Epithelial cell of esophagus (primary cell): ENCODE data around the gene DIP2C.
"Not testable (repeated sequence)": the region's sequence is repeated elsewhere in the genome, so short reads cannot be mapped to it uniquely, and the experiment has no call there.

Experiments
- DNase-seq: peaks from one replicate; pipeline ENCODE4 v3.0.0; 2010; ENCODE audit warnings: low read depth
- H3K4me3 ChIP-seq: 2 replicates; pipeline ENCODE4 v1.5.1; 2011; ENCODE audit warnings: mild to moderate bottlenecking, low read length, control low read depth
- TF ChIP-seq, protein P1 (sequence below): IDR thresholded peaks from 2 replicates; pipeline ENCODE4 v1.5.1; 2011; ENCODE audit warnings: low read depth, mild to moderate bottlenecking, low read length, control low read depth, inconsistent platforms; ENCODE audit not compliant: insufficient read depth; ENCODE audit errors: missing control alignments

DIP2C gene

DNA sequence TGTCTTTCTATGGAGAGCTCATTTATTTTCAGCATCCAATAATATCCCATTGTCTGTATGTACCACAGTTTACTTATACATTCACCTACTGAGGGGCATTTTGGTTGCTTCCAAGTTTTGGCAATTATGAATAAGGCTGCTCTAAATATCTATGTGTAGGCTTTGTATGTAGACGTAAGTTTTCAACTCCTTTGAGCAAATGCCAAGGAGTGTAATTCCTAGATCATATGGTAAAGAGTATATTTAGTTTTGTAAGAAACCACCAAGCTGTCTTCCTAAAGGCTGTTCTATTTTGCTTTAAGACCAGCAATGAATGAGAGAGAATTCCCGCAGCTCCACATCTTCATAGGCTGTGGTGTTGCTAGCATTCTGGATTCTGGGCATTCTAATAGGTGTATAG is 259.8 kb downstream of the DIP2C start:
- DNase-seq = no peak
- TF ChIP-seq, protein P1, sequence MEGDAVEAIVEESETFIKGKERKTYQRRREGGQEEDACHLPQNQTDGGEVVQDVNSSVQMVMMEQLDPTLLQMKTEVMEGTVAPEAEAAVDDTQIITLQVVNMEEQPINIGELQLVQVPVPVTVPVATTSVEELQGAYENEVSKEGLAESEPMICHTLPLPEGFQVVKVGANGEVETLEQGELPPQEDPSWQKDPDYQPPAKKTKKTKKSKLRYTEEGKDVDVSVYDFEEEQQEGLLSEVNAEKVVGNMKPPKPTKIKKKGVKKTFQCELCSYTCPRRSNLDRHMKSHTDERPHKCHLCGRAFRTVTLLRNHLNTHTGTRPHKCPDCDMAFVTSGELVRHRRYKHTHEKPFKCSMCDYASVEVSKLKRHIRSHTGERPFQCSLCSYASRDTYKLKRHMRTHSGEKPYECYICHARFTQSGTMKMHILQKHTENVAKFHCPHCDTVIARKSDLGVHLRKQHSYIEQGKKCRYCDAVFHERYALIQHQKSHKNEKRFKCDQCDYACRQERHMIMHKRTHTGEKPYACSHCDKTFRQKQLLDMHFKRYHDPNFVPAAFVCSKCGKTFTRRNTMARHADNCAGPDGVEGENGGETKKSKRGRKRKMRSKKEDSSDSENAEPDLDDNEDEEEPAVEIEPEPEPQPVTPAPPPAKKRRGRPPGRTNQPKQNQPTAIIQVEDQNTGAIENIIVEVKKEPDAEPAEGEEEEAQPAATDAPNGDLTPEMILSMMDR = no peak

DNA sequence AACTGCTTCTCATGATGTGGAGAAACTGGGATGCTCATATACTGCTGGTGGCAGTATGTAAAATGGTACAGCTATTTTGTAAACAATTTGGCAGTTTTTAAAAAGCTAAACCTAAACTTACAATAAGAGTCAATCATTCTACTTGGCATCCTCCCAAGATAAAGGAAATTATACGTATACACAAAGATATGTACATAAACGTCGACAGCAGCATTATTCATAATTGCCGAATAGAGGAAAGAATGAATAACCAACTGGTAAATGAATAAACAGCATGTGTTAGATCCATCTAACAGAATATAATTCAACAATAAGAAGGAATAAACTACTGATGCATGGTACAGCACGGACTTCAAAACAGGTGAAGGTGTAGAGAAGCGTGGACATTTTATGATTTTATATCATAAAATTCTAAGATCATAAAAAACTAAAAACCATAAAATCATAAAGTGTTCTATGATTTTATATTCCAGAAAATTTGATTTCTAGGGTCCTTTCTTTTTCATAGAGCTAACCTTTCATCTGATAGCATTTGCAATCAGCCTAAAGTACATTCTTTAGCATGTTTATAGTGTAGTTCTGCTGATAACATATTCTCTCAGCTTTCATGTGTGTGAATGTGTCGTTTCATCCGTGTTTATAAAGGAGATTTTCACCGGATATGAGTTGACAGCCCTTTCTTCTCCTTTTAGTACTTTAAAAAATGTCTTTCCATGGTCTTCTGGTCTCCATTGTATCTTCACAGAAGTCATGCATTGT is 261.5 kb downstream of the DIP2C start:
- DNase-seq = peak; percentile 8
- TF ChIP-seq, protein P1 = no peak
- no peak overlapping the region for H3K4me3 ChIP-seq

More for the DNA sequence above, 259.8 kb downstream of the DIP2C start:
- H3K4me3 ChIP-seq = no peak overlapping the region

DNA sequence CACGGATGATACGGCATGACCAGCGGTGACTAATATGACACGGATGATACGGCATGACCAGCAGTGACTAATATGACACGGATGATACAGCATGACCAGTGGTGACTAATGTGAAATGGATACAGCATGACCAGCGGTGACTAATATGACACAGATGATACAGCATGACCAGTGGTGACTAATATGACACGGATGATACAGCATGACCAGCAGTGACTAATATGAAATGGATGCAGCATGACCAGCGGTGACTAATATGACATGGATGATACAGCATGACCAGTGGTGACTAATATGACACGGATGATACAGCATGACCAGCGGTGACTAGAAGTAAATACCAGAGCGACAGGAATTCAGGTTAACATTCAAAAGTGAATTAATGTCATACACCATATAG is 264.1 kb downstream of the DIP2C start:
- H3K4me3 ChIP-seq = not testable (repeated sequence)
- peak; percentile 46 for DNase-seq

DNA sequence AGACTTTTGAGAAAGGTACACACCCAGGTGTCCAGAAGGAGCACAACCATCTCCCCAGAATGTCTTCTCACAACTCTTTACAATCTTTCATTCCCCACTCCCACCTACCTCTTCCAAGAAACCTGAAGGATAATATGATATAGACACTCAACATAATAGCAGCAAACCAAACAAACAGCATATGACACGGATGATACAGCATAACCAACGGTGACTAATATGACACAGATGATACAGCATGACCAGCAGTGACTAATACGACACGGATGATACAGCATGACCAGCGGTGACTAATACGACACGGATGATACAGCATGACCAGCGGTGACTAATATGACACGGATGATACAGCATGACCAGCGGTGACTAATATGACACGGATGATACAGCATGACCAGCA is 264.7 kb downstream of the DIP2C start:
- not testable (repeated sequence) for DNase-seq, H3K4me3 ChIP-seq

DNA sequence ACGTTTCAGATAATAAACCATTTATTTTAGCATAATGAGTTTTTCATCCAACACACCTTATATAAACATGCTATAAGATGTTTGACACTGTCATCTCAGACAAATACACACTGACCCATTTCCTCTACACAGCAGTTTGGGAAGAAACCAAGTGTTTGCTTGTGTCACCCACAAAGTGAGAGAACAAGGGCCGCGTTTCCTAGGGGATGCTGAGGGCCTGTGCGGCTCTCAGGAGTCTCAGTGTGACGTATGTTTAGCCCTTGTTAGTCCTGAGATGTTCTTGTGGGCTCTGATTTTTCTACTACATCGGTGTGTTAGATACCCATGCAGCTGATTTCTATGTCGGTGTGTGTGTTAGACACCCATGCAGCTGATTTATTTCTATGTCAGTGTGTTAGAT is 266.3 kb downstream of the DIP2C start:
- H3K4me3 ChIP-seq = no peak overlapping the region
- TF ChIP-seq, protein P1 = no peak
- DNase-seq = no peak

DNA sequence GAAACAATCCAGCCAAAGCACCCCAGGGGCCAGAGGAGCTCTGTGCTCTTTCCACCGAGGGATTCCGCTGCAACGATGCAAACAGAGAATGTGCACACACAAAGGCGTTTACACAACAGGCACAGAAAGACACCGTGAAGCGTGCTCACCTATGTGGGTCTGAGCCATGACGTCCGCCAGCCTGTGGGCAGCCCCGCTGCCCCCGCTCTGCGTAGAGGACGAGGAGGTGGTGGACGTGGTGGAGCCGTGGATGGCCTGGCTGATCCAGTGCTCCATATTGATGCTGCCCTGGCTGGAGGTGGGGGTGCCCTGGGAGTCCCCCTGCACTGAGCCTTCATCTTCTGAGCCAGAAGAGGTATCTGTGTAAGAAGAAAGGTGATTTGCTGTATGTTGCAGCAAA is 266.8 kb downstream of the DIP2C start:
- no peak overlapping the region for H3K4me3 ChIP-seq
- TF ChIP-seq, protein P1 = no peak
- no peak for DNase-seq

DNA sequence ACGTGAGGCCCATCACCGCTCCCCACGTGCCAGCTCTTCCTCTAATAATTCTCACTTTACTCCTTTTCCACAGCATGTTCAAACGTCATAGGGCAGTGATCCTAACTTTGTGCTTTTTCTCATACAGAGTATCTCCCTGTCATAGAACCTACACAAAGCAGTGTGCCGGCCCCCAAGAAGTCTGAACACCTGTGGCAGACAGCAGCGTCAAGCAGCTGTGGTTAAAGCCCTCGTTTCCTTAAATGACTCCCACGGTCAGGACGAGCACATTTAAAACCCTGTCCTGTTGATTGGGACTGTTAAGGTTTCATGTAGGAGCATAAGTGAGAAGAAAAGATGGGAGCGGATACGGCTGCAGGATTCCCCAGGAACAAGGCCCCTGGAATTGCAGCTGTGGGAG is 267.2 kb downstream of the DIP2C start:
- TF ChIP-seq, protein P1 = no peak
- no peak overlapping the region for H3K4me3 ChIP-seq
- no peak for DNase-seq

DNA sequence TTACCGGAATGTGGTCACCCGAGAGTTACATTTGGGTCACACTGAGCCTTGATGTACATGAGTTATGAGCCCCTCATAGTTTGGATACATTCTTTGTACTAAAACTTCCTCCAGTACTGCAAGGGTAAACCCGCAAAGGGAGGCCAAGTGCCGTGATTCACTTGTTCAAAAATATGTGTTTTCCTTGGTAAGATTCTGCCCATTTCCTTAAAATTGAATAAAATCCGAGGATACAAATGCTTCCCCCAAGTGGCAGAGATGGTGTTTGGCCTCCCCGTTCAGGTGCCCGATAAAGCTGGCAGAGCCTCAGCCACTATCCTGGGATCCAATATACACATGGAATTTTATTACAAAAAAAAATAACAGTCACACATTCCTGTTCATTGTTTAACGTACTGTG is 268.3 kb downstream of the DIP2C start:
- DNase-seq = no peak
- no peak overlapping the region for H3K4me3 ChIP-seq
- TF ChIP-seq, protein P1 = no peak
